Inflammatory macrophage (primary cell): ENCODE results near the gene TREML1.

Source experiments
- DNase-seq, 2 donors: peaks; one replicate each; pipeline ENCODE4 v3.0.0-alpha.2; 2020 to 2022

Gene TREML1

GRCh38 chr6:41177695-41178094, 23.5 kb upstream of the TREML1 start:
- DNase-seq, result no peak

GRCh38 chr6:41177287-41177686, 23.1 kb upstream of the TREML1 start:
- DNase-seq, result no peak

- no peak for DNase-seq
Observed at GRCh38 chr6:41176189-41176588, 22.0 kb upstream of the TREML1 start.

- DNase-seq, result no peak
Observed at GRCh38 chr6:41175084-41175483, 20.9 kb upstream of the TREML1 start.

- DNase-seq, result no peak
Observed at GRCh38 chr6:41174610-41175009, 20.5 kb upstream of the TREML1 start.

GRCh38 chr6:41171908-41172307, 17.8 kb upstream of the TREML1 start:
- DNase-seq, result no peak

- no peak for DNase-seq
Observed at GRCh38 chr6:41170547-41171160, 16.5 kb upstream of the TREML1 start.

GRCh38 chr6:41167173-41167963, 13.2 kb upstream of the TREML1 start:
- DNase-seq, result peak in 1 of 2 donors; percentile 47

GRCh38 chr6:41164551-41165120, 10.5 kb upstream of the TREML1 start:
- DNase-seq, result no peak

GRCh38 chr6:41163419-41163717, 9.2 kb upstream of the TREML1 start:
- DNase-seq, result no peak

- DNase-seq, result peak; percentile 80 to 89
Observed at GRCh38 chr6:41162687-41163418, 8.7 kb upstream of the TREML1 start, which contains the start of gene TREM2. TREM2 (minus strand) TSS chr6:41163116; CDS start chr6:41163082, 34 bp downstream.

- peak; percentile 78 to 84 for DNase-seq
Observed at GRCh38 chr6:41161851-41162552, 7.9 kb upstream of the TREML1 start.

- no peak for DNase-seq
Observed at GRCh38 chr6:41161380-41161779, 7.2 kb upstream of the TREML1 start.

GRCh38 chr6:41160933-41161332, 6.8 kb upstream of the TREML1 start:
- no peak for DNase-seq

GRCh38 chr6:41159415-41160082, 5.4 kb upstream of the TREML1 start:
- no peak for DNase-seq

- DNase-seq, result peak; percentile 92 to 93
Observed at GRCh38 chr6:41157323-41157722, 3.2 kb upstream of the TREML1 start.

- DNase-seq, result no peak
Observed at GRCh38 chr6:41156771-41157170, 2.6 kb upstream of the TREML1 start.

- DNase-seq, result no peak
Observed at GRCh38 chr6:41156001-41156400, 1.9 kb upstream of the TREML1 start.

- DNase-seq, result no peak
Observed at GRCh38 chr6:41155132-41155805, 1.1 kb upstream of the TREML1 start.

- no peak for DNase-seq
Observed at GRCh38 chr6:41153451-41153850, 696 bp downstream of the TREML1 start.

- no peak for DNase-seq
Observed at GRCh38 chr6:41150671-41151070, 3.5 kb downstream of the TREML1 start.

- DNase-seq, result no peak
Observed at GRCh38 chr6:41147917-41148316, 6.2 kb downstream of the TREML1 start.
